HG02588 (cell line): Measurements from ENCODE around the gene HLF.
"Not testable (repeated sequence)": the region's sequence is repeated elsewhere in the genome, so short reads cannot be mapped to it uniquely, and the experiment has no call there.

Source experiments
- ATAC-seq: cut with Tn5 transposase; IDR thresholded peaks from one replicate; pipeline ENCODE4 v1.9.1; 2021; ENCODE audit warnings: mild to moderate bottlenecking, moderate library complexity; ENCODE audit not compliant: unreplicated experiment

HLF gene

DNA sequence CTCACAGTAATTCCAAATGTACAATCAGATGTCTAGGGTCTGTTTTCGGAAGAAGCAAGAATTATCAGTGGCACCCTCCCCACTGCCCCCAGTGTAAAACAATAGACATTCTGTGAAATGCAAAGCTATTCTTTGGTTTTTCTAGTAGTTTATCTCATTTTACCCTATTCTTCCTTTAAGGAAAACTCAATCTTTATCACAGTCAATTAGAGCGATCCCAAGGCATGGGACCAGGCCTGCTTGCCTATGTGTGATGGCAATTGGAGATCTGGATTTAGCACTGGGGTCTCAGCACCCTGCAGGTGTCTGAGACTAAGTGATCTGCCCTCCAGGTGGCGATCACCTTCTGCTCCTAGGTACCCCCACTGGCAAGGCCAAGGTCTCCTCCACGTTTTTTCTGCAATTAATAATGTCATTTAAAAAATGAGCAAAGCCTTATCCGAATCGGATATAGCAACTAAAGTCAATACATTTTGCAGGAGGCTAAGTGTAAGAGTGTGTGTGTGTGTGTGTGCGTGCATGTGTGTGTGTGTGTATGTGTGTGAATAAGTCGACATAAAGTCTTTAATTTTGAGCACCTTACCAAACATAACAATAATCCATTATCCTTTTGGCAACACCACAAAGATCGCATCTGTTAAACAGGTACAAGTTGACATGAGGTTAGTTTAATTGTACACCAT lies 59.7 kb downstream of the HLF start:
- no peak for ATAC-seq

DNA sequence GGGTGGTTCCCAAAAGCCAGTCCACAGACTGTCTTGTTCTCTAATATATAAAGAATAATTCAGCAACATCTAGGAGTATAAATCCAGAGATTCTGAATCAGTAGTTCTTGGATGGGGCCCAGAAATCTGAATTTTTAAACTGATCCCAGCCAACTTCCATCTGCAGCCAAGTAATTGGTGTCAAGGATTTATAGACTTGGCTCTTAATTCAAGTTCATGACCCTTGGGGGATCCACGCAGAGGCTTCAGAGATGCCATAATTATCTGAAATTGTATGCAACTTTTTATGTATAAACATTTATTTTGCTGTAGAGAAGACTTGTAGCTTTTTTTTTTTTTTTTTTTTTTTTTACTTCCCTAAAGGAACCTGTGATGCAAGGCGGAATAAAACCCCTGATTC lies 60.6 kb downstream of the HLF start:
- no peak for ATAC-seq

DNA sequence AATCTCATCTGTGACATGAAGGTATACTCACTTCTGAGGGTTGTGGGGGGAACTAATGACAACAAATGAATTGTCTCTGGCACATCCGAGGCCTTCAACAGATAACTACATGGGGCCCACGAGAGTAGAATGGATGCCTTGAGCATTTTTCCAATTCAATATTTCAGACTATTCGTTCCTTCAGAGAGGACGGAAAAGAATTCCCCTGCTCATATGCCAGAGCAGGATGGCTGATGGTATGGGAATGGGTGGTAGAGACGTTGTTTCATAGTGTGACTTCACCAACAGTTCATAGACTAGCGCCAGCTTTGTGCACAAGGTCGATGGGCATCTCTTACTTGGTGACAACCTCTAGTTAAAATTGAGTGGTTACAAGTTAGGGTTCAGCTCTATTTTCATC lies 61.3 kb downstream of the HLF start:
- no peak for ATAC-seq

DNA sequence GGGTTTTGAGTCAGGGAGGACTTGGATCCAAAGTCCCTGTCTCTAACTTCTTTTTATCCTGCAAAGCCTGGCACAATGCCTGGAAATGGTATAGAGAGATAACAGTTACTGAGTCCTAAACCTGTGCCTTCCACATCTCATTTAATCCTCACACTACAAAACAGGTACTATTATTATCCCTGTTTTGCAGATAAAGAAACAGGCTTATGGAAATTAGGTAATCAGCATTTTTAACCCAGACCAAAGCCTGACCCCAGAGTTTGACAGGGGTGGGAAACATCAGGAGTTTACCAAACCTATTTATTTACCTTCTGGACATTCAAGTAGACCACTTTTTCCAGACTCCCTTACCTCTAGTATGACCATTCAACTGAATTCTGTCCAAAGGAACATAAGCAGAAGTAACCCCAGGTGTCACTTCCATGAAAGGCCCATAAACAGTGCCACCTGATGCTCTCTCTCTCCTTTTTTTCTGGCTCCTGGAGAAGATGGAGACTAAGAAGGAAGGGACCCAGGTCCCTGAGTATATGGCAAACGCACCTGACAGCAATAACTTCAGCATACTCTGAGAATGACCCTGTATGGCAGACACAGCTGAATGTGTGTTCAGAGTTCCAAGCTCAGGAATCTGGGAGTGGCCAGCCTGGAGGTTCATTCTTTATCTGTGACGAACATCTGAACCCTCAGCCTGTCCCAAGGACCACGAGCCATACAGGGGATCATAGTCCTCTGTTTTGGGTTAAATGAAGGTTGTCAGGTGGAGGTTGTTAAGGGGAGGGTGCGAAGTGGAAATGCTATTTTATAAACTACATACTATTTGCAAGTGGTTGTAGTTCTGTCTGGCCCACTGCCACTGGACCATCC lies 62.7 kb downstream of the HLF start:
- ATAC-seq = no peak

DNA sequence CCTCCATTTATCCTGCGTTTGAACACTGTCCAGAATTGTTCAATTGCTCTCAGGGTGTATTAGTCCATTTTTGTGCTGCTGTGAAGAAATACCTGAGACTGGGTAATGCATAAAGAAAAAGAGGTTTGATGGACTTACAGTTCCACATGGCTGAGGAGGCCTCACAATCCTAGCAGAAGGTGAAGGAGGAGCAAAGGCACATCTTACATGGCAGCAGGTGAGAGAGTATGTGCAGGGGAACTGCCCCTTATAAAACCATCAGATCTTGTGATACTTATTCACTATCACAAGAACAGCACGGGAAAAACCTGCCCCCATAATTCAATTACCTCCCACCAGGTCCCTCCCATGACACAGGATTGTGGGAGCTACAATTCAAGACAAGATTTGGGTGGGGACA lies 63.8 kb downstream of the HLF start:
- ATAC-seq = not testable (repeated sequence)

DNA sequence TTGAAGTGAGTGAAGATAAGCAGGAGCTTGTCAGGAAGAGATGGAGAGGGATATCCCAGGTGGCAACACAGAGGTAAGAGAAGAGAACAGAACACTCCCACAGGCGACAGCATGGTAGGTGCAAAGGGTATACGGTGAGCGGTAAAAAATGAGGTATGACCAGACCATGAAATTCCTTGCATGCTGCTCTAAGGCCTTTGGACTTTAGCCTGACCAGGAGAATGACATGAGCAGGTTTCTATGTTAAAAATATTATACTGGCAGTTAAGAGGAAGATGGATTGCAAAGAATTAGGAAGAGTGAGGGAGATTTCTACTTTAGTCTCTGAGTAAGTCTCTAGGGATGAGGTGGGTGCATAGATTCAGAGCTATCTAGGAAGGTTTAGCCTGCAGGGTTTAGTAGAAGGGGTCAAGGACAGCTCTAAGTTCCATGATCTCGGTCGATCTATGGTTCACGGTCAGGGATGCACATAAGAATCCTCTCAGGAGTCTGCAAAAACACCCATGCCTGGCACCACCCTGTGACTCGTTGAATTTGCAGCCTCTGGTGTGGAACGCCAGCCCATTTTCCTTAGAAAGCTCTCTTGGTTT lies 65.7 kb downstream of the HLF start:
- no peak for ATAC-seq

DNA sequence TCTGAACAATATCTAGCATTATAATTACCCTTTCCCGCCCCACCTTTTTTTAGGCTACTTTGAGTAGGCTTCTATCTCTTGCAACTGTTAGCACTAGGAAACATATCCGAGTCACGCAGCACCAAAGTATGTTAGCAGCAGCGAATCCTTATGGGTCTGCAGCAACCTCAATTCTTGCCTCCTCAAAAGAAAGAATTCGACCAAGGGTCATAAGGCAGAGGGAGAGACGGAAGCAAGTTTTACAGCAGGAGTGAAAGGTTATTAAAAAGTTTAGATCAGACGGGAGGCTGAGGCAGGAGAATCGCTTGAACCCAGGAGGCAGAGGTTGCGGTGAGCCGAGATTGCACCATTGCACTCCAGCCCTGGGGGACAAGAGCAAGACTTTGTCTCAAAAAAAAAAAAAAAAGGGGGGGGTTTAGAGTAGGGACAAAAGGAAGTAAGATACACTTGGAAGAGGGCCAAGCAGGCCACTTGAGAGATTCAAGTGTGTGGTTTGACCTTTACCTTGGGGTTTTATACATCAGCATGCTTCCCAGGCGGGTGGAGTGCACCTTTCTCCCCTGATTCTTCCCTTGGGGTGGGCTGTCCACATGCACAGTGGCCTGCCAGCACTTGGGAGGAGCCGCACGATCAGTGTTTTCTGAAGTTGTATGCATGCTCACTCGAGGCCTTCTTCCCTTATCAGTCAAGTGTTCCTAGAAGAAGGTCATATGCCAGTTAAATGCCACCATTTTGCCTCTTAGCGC lies 67.7 kb downstream of the HLF start:
- no peak for ATAC-seq

DNA sequence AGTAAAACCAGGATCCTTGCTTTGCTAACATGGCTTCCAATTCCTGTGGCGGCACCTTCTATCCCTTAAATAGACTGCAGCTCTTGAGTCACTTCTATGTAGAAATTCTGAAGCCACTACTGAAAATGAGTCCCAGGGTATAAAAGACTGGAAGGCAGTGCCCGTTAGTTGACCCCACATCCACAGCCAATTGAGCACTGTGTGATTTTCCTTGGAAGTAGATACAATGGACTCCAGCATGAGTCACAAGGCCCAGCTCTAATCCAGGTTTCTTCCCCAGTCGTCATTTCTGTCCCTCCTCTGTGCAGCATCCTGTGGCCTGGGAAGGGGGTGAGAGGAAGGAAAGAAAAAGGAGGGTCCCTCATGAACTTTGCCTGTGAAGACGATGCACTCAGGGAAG lies 69.5 kb downstream of the HLF start:
- no peak for ATAC-seq

DNA sequence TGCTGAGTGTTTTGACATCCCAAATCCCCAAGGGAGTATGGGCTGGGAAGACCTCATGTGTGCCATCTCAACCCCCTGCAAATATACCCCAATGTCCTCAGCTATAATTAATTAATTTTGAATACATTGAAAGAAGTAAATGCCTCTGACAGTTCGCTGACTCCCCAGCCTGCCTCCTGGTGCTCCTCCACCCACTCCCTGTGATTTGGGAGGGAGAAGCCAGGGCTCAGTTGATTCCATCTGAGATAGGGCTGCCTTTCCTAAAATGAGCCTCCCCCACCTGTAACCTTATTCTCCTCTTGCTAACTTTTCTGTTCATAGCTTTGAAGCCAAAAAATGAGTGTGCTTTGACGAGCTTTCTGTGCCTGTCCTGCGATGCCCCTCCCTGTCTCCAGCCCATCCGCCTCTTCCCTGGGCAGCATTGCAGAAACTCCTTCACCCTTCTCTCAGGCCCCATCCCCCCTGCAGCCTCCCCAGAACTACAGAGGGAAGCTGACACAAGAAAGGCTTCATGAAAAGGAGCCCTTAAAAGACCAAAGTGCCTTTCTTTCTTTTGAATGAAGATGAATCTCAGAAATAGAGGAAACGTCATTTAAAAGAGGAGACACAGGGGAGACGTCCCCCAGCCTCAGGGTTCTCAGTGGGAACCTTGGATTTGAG lies 70.3 kb downstream of the HLF start:
- ATAC-seq = no peak

DNA sequence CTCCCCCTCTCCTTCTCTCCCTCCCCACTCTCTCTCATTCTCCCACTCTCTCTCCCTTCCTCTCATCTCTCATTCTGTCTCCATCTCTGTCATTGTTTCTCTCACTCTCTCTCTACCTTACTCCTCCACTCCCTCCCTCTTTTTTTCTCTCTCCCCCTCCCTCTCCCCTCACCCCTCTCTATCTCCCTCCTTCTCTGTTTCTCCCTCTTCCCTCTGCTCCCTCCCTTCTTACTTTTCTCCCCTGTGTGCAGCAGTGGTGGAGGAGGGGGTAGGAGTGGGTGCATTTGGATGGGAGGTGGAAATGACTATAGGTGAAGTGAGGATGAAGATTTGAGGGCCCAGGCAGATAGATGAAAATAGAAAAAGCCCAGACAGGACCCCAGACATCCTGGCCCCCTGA lies 70.9 kb downstream of the HLF start:
- ATAC-seq = no peak

DNA sequence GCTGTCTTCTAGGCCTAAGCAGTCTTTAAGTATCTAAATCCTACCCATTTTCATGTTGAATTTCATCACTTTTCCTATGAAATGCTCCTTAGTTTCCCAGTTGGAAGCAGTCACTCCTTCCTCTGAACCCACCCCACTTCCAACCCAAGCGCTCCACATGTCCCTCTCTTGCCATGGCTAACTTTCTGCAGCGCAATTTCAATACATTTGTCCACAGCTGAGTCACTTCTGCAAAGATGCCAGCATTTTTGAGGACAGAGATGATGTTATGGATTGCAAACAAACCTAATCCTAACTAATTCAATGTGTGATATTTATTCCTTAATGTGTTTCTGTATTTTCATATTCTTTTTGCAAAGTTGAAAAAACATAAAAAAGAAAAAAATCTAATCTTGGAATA lies 71.7 kb downstream of the HLF start:
- no peak for ATAC-seq

DNA sequence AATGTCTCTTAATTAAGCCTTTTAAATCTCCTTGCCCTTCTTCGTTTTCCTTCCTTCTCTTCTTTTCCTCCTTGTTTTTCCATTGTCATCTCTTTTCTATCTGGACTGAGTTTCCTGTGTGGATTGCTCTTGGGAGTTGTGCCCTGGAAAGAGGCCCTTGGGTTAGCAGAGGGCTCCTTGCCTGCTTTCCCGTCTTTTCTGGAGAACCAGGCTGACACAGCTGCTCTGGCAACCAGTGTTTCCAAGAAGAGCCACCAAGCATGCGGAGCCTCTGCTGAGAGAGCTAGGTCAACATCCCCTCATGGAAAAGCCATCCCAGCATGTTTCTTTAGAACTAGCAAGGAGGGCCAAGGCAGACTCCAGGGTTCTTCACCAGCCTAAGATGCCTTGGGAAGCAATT lies 75.4 kb downstream of the HLF start:
- ATAC-seq = no peak

DNA sequence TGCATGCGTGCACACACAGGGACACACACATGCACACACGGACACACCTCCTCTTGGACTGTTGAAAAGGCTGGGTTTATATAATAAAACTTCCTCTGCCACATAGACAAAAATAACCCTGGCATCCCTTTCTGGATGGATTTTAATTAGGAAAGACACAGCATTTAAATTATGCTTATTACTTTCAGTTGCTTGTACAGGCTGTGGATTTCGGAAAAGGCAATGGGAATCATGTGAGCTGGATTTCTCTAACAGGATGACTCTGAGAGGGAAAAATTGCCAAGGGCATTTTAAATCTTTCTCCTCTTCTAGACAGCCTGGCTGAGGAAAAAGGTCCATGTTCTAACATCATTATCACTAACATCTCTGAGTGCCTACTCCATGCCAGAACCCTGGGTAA lies 75.9 kb downstream of the HLF start:
- ATAC-seq = no peak

DNA sequence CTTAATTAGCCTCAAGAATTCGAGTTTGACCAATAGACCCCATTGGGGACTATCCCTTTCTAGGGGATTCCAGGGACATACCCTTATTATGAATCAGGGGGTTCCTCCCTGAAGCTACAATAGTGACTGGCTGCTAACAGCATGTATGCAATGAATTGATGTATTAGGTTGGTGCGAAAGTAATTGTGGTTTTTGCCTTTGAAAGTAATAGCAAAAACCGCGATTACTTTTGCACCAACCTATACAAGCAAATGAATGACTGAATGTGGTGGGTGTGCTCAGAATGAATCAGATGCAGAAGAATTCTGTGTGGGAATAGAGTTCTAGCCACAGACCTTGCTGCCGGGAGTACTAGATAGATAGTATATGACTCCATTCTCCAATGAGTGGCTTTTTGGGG lies 76.7 kb downstream of the HLF start:
- no peak for ATAC-seq

DNA sequence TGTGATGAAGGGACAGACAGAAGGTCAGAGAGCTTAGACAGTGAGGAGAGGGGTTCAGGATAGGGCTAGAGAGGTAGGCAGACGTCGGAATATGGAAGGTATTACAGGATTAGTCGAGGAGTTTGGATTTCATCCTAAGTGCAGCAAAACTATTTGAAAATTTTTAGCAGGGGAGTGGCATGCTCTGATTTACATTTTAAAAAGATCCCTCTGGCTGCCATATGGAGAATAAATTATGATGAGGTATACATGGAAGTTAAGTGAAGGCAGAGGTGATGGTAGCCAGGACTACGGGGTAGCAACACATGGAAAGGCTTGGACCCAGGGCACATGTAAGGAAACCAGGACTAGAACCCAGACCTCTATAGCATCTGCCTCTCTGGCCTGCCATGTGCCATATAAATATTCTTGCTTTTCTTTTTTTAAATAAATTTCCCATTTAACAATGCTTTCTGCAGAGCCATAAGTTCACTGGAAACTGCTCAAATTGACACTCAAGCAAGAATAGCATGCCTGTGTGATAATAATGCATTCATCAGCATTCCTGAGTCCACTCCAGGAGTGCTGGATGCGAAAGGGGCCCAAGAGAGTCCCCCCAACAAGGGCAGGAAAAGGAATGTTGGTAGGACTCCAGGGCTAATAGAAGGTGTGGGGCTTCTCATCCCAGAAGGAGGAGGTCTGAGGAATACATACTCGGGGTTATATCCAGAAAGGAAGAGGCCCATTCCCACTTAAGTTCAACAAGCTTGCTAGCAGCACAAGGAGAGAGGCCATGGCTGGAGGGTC lies 78.2 kb downstream of the HLF start:
- no peak for ATAC-seq

DNA sequence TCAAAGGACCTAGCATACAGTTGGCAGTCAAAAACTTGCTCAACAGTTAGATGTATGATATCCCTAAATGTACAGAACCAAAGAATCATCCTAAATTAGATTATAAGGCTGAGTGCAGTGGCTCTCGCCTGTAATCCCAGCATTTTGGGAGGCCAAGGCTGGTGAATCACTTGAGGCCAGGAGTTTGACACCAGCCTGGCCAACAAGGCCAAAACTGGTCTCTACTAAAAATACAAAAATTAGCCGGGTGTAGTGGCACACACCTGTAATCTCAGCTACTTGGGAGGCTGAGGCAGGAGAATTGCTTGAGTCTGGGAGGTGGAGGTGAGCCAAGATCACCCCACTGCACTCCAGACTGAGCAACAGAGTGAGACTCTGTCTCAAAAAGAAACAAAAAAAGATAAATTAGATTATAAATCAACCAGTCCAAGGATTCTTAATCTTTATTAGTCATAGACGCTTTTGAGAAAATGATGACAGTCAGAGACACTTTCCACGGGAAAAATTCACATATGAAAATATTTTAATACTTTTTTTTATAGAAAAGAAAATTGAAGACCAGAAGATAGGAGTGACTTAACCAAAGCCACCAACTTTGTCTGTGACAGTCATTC lies 79.2 kb downstream of the HLF start:
- ATAC-seq = no peak

DNA sequence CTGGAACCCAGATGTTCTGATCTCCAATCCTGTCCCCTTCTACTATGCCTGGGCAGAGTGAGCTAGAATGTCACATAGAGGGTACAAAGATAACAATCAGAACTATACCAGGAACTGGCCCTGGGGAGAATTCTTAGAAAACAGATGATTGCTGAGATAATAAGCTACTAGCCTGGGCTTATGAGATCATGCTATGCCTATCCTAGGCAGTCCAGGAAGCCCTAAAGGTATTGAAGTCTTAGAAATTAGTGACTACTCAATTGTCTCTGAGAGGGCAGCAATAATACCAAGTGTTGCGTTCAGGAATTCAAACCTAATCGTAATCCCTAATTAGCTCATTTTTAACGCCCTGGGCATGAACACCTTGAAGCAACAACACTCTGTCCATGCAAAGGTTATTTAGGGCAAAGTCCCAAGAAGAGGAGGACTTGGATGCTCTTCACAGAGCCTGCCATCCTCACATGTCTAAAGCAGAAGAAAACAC lies 79.8 kb downstream of the HLF start:
- ATAC-seq = no peak

DNA sequence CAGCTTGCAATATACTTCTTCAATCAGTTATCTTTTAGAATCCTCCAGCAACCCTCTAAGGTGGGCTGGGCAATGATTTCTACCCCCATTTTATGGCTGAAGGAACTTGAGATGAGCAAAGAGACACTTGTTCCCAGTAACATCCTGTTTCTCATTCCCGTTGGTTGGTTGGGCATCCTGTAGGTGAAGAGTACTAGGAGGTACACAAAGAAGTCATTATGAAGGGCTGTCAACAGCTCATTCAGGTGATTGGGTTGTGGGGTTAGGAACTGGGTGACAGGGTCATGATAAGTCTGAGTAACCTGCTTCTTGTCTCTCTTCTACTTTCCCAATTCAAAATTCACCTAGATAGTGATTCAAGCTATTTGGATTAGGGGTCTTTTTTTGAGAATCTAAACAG lies 80.4 kb downstream of the HLF start:
- ATAC-seq = no peak

DNA sequence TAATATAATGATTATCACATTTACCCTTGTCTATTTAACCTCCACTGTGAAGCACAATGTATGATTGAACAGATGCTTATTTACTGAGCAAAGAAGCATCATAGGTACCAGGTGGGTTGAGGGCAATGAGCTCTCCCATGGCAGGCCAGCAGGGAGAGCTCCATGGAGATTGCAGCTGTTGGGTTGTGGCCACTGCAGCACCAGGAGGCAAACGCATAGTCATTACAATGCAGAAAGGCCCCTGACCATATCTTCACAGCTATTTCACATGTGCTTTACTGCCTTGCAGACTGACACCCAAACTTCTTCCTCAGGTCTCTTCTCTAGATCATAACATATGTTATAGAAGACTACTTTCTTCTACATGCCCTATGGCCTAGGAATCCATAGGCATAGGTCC lies 81.9 kb downstream of the HLF start:
- no peak for ATAC-seq

DNA sequence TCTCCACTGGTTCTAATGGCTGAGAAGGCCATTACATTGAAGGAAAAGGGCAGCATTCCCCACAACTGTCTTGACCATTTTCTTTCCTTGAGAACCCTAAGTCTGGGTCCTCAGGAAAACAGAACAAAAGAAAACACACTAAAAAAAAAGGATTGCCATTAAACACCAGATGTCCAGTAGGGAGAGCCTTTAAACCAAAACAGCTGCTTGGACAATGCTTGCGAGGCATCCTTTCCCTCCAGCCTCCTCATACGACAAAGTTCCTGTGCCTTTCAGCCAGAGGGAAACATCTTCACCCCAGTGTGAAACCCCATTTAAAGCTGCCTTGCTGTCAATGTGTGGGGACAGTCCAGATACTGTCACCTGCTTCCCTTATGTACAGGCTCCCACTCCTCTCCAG lies 82.6 kb downstream of the HLF start:
- no peak for ATAC-seq
